Bladder microvascular endothelial cell (primary cell): ENCODE measurements around the gene ZBTB43. TPM values are rescaled to one million over a fixed set of nuclear protein-coding genes. Genes with fewer than 3 reads are reported as not detected.

ENCODE experiments used
- total RNA-seq: library from RNA; depleted of rRNA; stranded (reverse); fragments of >200 nt; gene quantifications from 2 replicates; pipeline ENCODE4 v1.2.3, GENCODE V29; 2014

The ZBTB43 gene
- total RNA-seq, result 3.2 and 20.0 TPM in 2 replicates

DNA sequence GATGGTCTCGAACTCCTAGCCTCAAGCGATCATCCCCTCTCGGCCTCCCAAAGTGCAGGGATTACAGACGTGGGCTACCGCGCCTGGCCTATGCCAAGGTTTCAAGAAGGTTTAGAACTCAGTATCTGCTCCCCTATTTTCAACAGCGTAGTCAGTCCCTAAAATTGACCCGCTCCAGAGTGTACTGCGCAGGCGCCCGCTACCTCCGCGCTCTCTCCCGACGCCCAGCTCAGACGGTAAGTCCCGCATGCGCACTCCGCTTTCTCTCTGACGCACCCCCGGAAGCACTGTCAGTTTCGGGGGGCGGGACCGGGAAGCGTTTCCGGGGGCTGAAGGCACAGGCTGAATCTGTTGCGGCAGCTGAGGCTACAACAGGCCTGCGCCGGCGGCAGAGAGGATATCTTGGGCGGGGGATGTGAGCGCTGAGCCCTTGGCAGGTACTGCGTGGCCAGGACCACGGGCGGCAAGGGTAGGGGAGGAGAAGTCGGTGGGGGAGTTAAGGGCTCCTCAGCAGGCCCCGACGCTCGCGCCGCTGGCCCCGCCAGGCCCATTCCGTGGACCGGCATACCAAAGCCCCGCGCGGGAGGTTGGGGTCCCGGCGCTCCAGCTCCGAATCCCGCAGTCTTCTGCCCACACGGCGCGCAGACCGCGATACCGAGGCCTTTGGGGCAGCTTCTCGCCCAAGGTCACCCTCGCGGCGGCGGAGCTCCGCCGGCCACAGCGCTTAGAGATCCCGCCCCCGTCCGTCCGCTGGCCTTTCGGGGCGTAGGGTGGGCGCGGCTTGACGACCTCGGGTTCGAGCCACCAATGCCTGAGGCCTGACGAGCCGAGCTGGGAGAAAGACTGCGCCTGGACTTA is at the start of gene ZBTB43:
TSS of gene ZBTB43 (plus strand) at position 345 of the 858 bp plus-strand sequence. CDS start 27,470 bp downstream, outside the sequence.

GRCh38 chr9:126860077-126860756 is 55.4 kb downstream of the ZBTB43 start, which contains the start of gene ZBTB34:
TSS of gene ZBTB34 (plus strand) at chr9:126860639. CDS start at chr9:126879400, 18,761 bp downstream.

Other genes with a start within 250 kb of the ZBTB43 start
- not detected in 2 replicates for gene LMX1B, start 191.1 kb upstream of the ZBTB43 start, total RNA-seq
- gene ZBTB34, start 55.6 kb downstream of the ZBTB43 start, total RNA-seq, result 6.2 and 12.9 TPM in 2 replicates
- gene RALGPS1, start 109.7 kb downstream of the ZBTB43 start, total RNA-seq, result 0.97 and 2.7 TPM in 2 replicates